ENCODE measurements around the gene CANX. TPM values are rescaled to one million over a fixed set of nuclear protein-coding genes. Genes with fewer than 3 reads are reported as not detected.
"Not testable (repeated sequence)": the region's sequence is repeated elsewhere in the genome, so short reads cannot be mapped to it uniquely, and the experiment has no call there.

Gene CANX
- total RNA-seq, 3 donors from 2014 or later (not counting 1 experiment from before 2014, with no cell fraction given), result 233 to 291 (median 260) TPM

GRCh38 chr5:179696603-179697002 lies 2.2 kb upstream of the CANX start:
- Mint-ChIP-seq H3K27me3 (ENCODE audit: low read depth in 2 of 2) (no peaks in the 10 kb centered on the region), H3K36me3 (no peaks in the 10 kb centered on the region), H3K4me1 (peaks cover 34 to 41% of the 10 kb centered on the region in 2 donors), H3K9me3 (no peaks in the 10 kb centered on the region), H3K4me3 (no peak overlapping the region), H3K27ac (peak overlapping the region; percentile 94 to 99)
- no peak for DNase-seq
- Histone ChIP-seq H3K27ac (ENCODE audit: low read length) (peak overlapping the region; percentile 18), H3K27me3 (ENCODE audit: control insufficient read depth, insufficient read depth, low read length) (no peaks in the 10 kb centered on the region), H3K4me3 (ENCODE audit: low read length) (no peak overlapping the region), H3K4me1 (ENCODE audit: control insufficient read depth, insufficient read depth, low read length) (peaks cover 35% of the 10 kb centered on the region), H3K9me3 (ENCODE audit: control insufficient read depth, insufficient read depth, low read length) (no peaks in the 10 kb centered on the region), H3K36me3 (ENCODE audit: control insufficient read depth, insufficient read depth, low read length) (no peaks in the 10 kb centered on the region)
- no peak for TF ChIP-seq CTCF (IDR thresholded peaks at IDR 0.05)
- intact Hi-C loops (cut with micrococcal nuclease), result loop anchor here (2.0 kb wide), 1 partner anchor 98 kb away; no protein-coding TSS in a partner anchor
- ATAC-seq, result no peak
- 63% methylated on average over 2 of the region's 3 CpGs for WGBS (ENCODE audit: insufficient coverage)

- ATAC-seq (no peak), DNase-seq (no peak)
- H3K9me3 ChIP-seq (ENCODE audit: control insufficient read depth, insufficient read depth, low read length), result no peaks in the 10 kb centered on the region
- no peaks in the 10 kb centered on the region for H3K36me3 ChIP-seq (ENCODE audit: control insufficient read depth, insufficient read depth, low read length)
- no peaks in the 10 kb centered on the region for H3K36me3 Mint-ChIP-seq
- peak overlapping the region; percentile 81 for H3K27ac ChIP-seq (ENCODE audit: low read length)
- H3K27me3 ChIP-seq (ENCODE audit: control insufficient read depth, insufficient read depth, low read length), result no peaks in the 10 kb centered on the region
- H3K4me1 Mint-ChIP-seq, result peaks cover 36 to 42% of the 10 kb centered on the region in 2 donors
- no peaks in the 10 kb centered on the region for H3K27me3 Mint-ChIP-seq (ENCODE audit: low read depth in 2 of 2)
- no peak overlapping the region for H3K4me3 ChIP-seq (ENCODE audit: low read length)
- 94% methylated on average over 2 of the region's 2 CpGs for WGBS (ENCODE audit: insufficient coverage)
- no peak overlapping the region for H3K4me3 Mint-ChIP-seq
- no peak for TF ChIP-seq CTCF (IDR thresholded peaks at IDR 0.05)
- H3K4me1 ChIP-seq (ENCODE audit: control insufficient read depth, insufficient read depth, low read length), result peaks cover 39% of the 10 kb centered on the region
- H3K9me3 Mint-ChIP-seq, result no peaks in the 10 kb centered on the region
- intact Hi-C loops (cut with micrococcal nuclease), result loop anchor here (2.0 kb wide), 1 partner anchor 98 kb away; no protein-coding TSS in a partner anchor
- peak overlapping the region; percentile 94 to 99 for H3K27ac Mint-ChIP-seq
Observed at GRCh38 chr5:179697108-179697507, 1.7 kb upstream of the CANX start.

- not testable (repeated sequence) for H3K9me3 ChIP-seq (ENCODE audit: control insufficient read depth, insufficient read depth, low read length); H3K9me3 Mint-ChIP-seq; H3K27me3 Mint-ChIP-seq (ENCODE audit: low read depth in 2 of 2); DNase-seq; H3K36me3 ChIP-seq (ENCODE audit: control insufficient read depth, insufficient read depth, low read length); ATAC-seq; H3K27me3 ChIP-seq (ENCODE audit: control insufficient read depth, insufficient read depth, low read length); H3K36me3 Mint-ChIP-seq
- Mint-ChIP-seq H3K4me3 (peak overlapping the region; percentile 97), H3K27ac (peak overlapping the region; percentile 94 to 99), H3K4me1 (peaks cover 41 to 46% of the 10 kb centered on the region in 2 donors)
- intact Hi-C loops (cut with micrococcal nuclease), result loop anchor here (2.0 kb wide), 1 partner anchor 97 kb away; no protein-coding TSS in a partner anchor
- WGBS (ENCODE audit: insufficient coverage), result 92% methylated on average over 9 of the region's 15 CpGs
- H3K27ac ChIP-seq (ENCODE audit: low read length), result peak overlapping the region; percentile 81
- peaks cover 40% of the 10 kb centered on the region for H3K4me1 ChIP-seq (ENCODE audit: control insufficient read depth, insufficient read depth, low read length)
- peak overlapping the region; percentile 65 for H3K4me3 ChIP-seq (ENCODE audit: low read length)
Observed at GRCh38 chr5:179697543-179697942, 1.2 kb upstream of the CANX start.

GRCh38 chr5:179697993-179698934 lies 503 bp upstream of the CANX start:
- H3K27ac ChIP-seq (ENCODE audit: low read length), result peak overlapping the region; percentile 81
- H3K9me3 ChIP-seq (ENCODE audit: control insufficient read depth, insufficient read depth, low read length), result no peaks in the 10 kb centered on the region
- Mint-ChIP-seq H3K27ac (peak overlapping the region; percentile 94 to 99), H3K27me3 (ENCODE audit: low read depth in 2 of 2) (no peaks in the 10 kb centered on the region), H3K4me3 (peak overlapping the region; percentile 97), H3K4me1 (peaks cover 45 to 50% of the 10 kb centered on the region in 2 donors), H3K36me3 (no peaks in the 10 kb centered on the region), H3K9me3 (no peaks in the 10 kb centered on the region)
- peaks cover 42% of the 10 kb centered on the region for H3K4me1 ChIP-seq (ENCODE audit: control insufficient read depth, insufficient read depth, low read length)
- peak overlapping the region; percentile 65 for H3K4me3 ChIP-seq (ENCODE audit: low read length)
- WGBS (ENCODE audit: insufficient coverage), result 1% methylated on average over 72 of the region's 72 CpGs
- no peak for TF ChIP-seq CTCF (IDR thresholded peaks at IDR 0.05)
- DNase-seq (peak; percentile 99), ATAC-seq (peak; percentile 83 to 95 (median 88))
- no peaks in the 10 kb centered on the region for H3K27me3 ChIP-seq (ENCODE audit: control insufficient read depth, insufficient read depth, low read length)
- intact Hi-C loops (cut with micrococcal nuclease), result loop anchor here (1.0 to 2.0 kb wide), 4 partner anchors 20 to 97 kb away; partner anchors contain the start of genes HNRNPH1 and MAML1
- H3K36me3 ChIP-seq (ENCODE audit: control insufficient read depth, insufficient read depth, low read length), result no peaks in the 10 kb centered on the region

All from natural killer cell (primary cell).